ENCODE results near the gene EDEM1.

DNA sequence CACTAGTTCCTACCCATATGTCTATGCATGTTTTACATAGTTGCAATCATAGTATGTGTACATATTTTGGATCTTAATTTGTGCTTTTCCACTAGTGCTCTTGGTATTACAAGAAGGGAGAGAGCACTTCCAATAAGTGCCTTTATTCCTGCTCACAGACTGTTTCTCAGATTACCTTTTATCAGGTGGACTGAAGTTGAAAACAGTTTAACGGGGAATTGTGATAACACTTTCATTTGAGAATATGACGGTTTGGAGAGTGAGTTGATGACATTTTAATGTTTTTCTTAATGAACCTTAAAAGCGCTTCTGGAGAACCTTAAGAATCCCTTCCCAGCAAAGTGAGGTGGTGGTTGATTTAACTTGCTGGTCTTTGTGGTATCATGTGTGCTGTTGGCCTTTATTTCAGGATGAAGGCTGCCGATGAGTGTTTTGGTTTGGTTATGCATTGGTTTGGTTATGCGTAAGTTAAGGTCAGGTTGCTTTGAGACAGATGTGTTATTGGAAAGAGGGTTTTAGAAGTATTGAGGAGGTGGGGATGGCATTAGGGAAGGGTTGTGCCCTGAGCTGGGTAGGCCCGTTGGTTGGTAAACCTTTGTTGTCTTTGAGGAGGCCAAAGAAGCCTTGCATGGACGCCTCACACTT is 2.8 kb downstream of the EDEM1 start:
- TF ChIP-seq, protein P1, sequence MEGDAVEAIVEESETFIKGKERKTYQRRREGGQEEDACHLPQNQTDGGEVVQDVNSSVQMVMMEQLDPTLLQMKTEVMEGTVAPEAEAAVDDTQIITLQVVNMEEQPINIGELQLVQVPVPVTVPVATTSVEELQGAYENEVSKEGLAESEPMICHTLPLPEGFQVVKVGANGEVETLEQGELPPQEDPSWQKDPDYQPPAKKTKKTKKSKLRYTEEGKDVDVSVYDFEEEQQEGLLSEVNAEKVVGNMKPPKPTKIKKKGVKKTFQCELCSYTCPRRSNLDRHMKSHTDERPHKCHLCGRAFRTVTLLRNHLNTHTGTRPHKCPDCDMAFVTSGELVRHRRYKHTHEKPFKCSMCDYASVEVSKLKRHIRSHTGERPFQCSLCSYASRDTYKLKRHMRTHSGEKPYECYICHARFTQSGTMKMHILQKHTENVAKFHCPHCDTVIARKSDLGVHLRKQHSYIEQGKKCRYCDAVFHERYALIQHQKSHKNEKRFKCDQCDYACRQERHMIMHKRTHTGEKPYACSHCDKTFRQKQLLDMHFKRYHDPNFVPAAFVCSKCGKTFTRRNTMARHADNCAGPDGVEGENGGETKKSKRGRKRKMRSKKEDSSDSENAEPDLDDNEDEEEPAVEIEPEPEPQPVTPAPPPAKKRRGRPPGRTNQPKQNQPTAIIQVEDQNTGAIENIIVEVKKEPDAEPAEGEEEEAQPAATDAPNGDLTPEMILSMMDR (conservative IDR thresholded peaks at IDR 0.05) = no peak
- no peak for TF ChIP-seq ZFX (IDR thresholded peaks at IDR 0.05)
